Heart left ventricle (tissue), 16 donors: ENCODE results near the gene MRPL36. TPM values are rescaled to one million over a fixed set of nuclear protein-coding genes. Genes with fewer than 3 reads are reported as not detected.
A peak's percentile ranks its signal among the peaks of the same experiment; 100 is the strongest.

Experiments used
- ATAC-seq, 4 donors: fragments of 200-7000 bp; cut with Tn5 transposase; one replicate each; pipeline ENCODE4 v1.9.1; 2020 to 2022; ENCODE audit warnings: moderate library complexity in 4 of 4, mild to moderate bottlenecking in 3 of 4, moderate number of reproducible peaks in 1 of 4
- DNase-seq, 5 donors: peaks; one replicate each; pipeline ENCODE4 v3.0.0-alpha.2; 2020
- H3K27ac ChIP-seq, 12 donors: fragments of 200-600 bp; sonication (generic) in 4 of 12; one replicate each; pipeline versions ENCODE4 v1.5.0 to v1.8.0; 2016 to 2022; ENCODE audit warnings: mild to moderate bottlenecking in 2 of 12
- H3K27me3 ChIP-seq, 9 donors: fragments of 200-600 bp; sonication (generic) in 2 of 9; one replicate each; pipeline versions ENCODE4 v1.5.1 to v1.8.0; 2016 to 2022; ENCODE audit warnings: mild to moderate bottlenecking in 3 of 9
- H3K36me3 ChIP-seq, 9 donors: fragments of 200-600 bp; sonication (generic) in 2 of 9; one replicate each; pipeline versions ENCODE4 v1.5.0 to v1.8.0; 2018 to 2022; ENCODE audit warnings: mild to moderate bottlenecking in 2 of 9
- H3K4me1 ChIP-seq, 12 donors: fragments of 200-600 bp; sonication (generic) in 4 of 12; one replicate each; pipeline versions ENCODE4 v1.5.0 to v1.8.0; 2016 to 2022; ENCODE audit warnings: mild to moderate bottlenecking in 3 of 12
- H3K4me3 ChIP-seq, 12 donors: fragments of 200-600 bp; sonication (generic) in 4 of 12; one replicate each; pipeline versions ENCODE4 v1.5.0 to v1.8.0; 2017 to 2022; ENCODE audit warnings: mild to moderate bottlenecking in 9 of 12, moderate library complexity in 4 of 12
- H3K9me3 ChIP-seq, 12 donors: fragments of 200-600 bp; sonication (generic) in 4 of 12; one replicate each; pipeline versions ENCODE4 v1.5.0 to v1.8.0; 2016 to 2022; ENCODE audit warnings: mild to moderate bottlenecking in 1 of 12
- CTCF ChIP-seq, 12 donors: fragments of 200-600 bp; sonication (generic) in 4 of 12; IDR thresholded peaks; one replicate each; pipeline versions ENCODE4 v1.5.0 to v1.8.0; 2018 to 2022; ENCODE audit warnings: antibody characterized with exemption in 12 of 12, mild to moderate bottlenecking in 5 of 12
- POLR2A ChIP-seq, 2 donors: fragments of 450-650 bp; IDR thresholded peaks; one replicate each; pipeline ENCODE4 v1.6.1; 2017; ENCODE audit warnings: antibody characterized with exemption in 2 of 2, mild to moderate bottlenecking in 2 of 2, moderate library complexity in 2 of 2
- WGBS, 4 donors: extraction: QIAGEN DNeasy Blood & Tissue Kit in 2 of 4; methylation state at CpG; one replicate each; pipeline versions ENCODE4 v1.1.5 to v1.1.7; 2013 to 2018; 5-methylcytosine and 5-hydroxymethylcytosine counted together
- intact Hi-C, 10 donors: fragments of 100-400 bp; cut with DNase I; formaldehyde crosslinking; loops; one replicate each; pipeline versions ENCODE4 v1.11.1 to v1.14.2; 2022
- polyA plus RNA-seq, 2 donors: library from polyadenylated mRNA; stranded (reverse); fragments of 200-250 nt; gene quantifications; one replicate each; pipeline ENCODE4 v1.2.3, GENCODE V29; 2013
- total RNA-seq, 9 donors: library from RNA; depleted of rRNA in 2 of 9; stranded (reverse); fragments of >200 nt in 2 of 9; fragmentation: NEBNext Ultra II Directional in 3 of 9; extraction: Animal tissue kit (Norgen Biotek cat#: 25700) in 3 of 9; gene quantifications; one replicate each; pipeline versions ENCODE4 v1.1.0 to v1.2.4, GENCODE V29; 2016 to 2023
- donor health status: ischemic (EF 13 %, LVEDD 7.1; RV severe dilation, severe dysfunction).
- donor health status: healthy with polysubstance abuse.
- donor health status: DM: no; HTN: yes; CAD: no.
- donor health status: DM: no; HTN: no; CAD: no.
- donor health status: ischemic (EF 25% LVEDD 6.9; RV normal size, moderate dysfunction).
- donor health status: ischemic (EF 25% LVEDD 5.7; RV mildly dilated, moderate dysfunction).
- donor health status: healthy.
- donor health status: DM: yes; HTN: yes; CAD: no.
- donor health status: ischemic (EF 35%, LVEDD 5.7; RV mildly dilated, moderate dysfunction).
- donor health status: nonischemic (EF 11% LVEDD 7.7; RV severe dilation, severe dysfunction).
- donor health status: DM: yes; HTN: yes; CAD: no.
- donor health status: PGD.
- donor health status: ischemic (EF 29% LVEDD 5.4; RV normal size, mild dysfunction).
- donor health status: nonischemic (EF 23%, LVEDD 6.1; RV moderate dilation, normal function).

The MRPL36 gene
- total and polyA plus RNA-seq, 11 donors, result 45.6 to 107 (median 56.4) TPM

- Histone ChIP-seq H3K4me3 (no peak overlapping the region), H3K27me3 (no peaks in the 10 kb centered on the region), H3K9me3 (no peaks in the 10 kb centered on the region), H3K27ac (peak overlapping the region in 1 of 12 donors; percentile 36), H3K36me3 (peaks cover 0 to 14% (median 3%) of the 10 kb centered on the region in 9 donors), H3K4me1 (peaks cover 0 to 21% (median 0%) of the 10 kb centered on the region in 12 donors)
- WGBS, 4 donors, result 88 to 92% (median 90%) methylated on average over 11 of the region's 11 CpGs
- intact Hi-C loops, result no loop called here
- TF ChIP-seq CTCF (IDR thresholded peaks at IDR 0.05) (no peak), POLR2A (IDR thresholded peaks at IDR 0.05) (no peak)
- ATAC-seq, result no peak
- peak in 1 of 5 donors; percentile 11 for DNase-seq
Observed at GRCh38 chr5:1831257-1831656, 31.6 kb upstream of the MRPL36 start.

GRCh38 chr5:1830571-1831228, 31.1 kb upstream of the MRPL36 start:
- no peak overlapping the region for H3K4me3 ChIP-seq
- DNase-seq (no peak), ATAC-seq (no peak)
- H3K27ac ChIP-seq, result no peak overlapping the region
- peaks cover 0 to 21% (median 0%) of the 10 kb centered on the region in 12 donors for H3K4me1 ChIP-seq
- intact Hi-C loops, result no loop called here
- no peaks in the 10 kb centered on the region for H3K27me3 ChIP-seq
- 79 to 81% (median 80%) methylated on average over 17 of the region's 17 CpGs for WGBS, 4 donors
- H3K36me3 ChIP-seq, result peaks cover 0 to 14% (median 8%) of the 10 kb centered on the region in 9 donors
- TF ChIP-seq CTCF (IDR thresholded peaks at IDR 0.05), result no peak
- no peak for TF ChIP-seq POLR2A (IDR thresholded peaks at IDR 0.05)
- no peaks in the 10 kb centered on the region for H3K9me3 ChIP-seq

DNA sequence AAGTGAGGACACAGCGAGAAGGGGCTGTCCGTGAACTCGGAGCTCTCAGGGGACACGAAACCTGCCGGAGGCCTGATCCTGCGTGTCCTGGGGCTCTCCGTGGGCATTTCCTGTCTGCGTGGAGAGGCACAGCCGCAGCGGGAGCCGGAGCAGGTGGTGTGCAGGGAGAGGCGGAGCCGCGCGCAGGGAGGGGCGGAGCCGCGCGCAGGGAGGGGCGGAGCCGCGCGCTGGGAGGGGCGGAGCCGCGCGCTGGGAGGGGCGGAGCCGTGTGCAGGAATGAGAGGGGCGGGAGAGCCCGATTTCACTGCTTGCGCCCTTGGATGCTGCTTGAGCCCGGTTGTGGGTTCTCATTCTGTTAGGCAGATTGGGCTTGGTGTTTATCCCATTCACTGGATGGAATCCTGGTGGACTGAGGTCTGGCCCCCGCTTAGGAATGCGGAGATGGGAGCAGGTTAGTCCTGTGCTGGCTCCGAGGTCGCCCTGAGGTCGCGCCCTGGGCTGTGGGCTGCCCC, 28.3 kb upstream of the MRPL36 start:
- WGBS, 4 donors, result 46 to 74% (median 56%) methylated on average over 9 to 39 of the region's 39 CpGs
- H3K9me3 ChIP-seq, result no peaks in the 10 kb centered on the region
- ATAC-seq, result peak in 1 of 4 donors; percentile 13
- H3K27me3 ChIP-seq, result no peaks in the 10 kb centered on the region
- peaks cover 0 to 5% (median 0%) of the 10 kb centered on the region in 12 donors for H3K4me1 ChIP-seq
- peaks cover 0 to 35% (median 17%) of the 10 kb centered on the region in 9 donors for H3K36me3 ChIP-seq
- DNase-seq, result peak in 1 of 5 donors; percentile 17
- no peak overlapping the region for H3K4me3 ChIP-seq
- no peak overlapping the region for H3K27ac ChIP-seq
- TF ChIP-seq POLR2A (IDR thresholded peaks at IDR 0.05) (no peak), CTCF (IDR thresholded peaks at IDR 0.05) (no peak)
- intact Hi-C loops, result no loop called here

DNA sequence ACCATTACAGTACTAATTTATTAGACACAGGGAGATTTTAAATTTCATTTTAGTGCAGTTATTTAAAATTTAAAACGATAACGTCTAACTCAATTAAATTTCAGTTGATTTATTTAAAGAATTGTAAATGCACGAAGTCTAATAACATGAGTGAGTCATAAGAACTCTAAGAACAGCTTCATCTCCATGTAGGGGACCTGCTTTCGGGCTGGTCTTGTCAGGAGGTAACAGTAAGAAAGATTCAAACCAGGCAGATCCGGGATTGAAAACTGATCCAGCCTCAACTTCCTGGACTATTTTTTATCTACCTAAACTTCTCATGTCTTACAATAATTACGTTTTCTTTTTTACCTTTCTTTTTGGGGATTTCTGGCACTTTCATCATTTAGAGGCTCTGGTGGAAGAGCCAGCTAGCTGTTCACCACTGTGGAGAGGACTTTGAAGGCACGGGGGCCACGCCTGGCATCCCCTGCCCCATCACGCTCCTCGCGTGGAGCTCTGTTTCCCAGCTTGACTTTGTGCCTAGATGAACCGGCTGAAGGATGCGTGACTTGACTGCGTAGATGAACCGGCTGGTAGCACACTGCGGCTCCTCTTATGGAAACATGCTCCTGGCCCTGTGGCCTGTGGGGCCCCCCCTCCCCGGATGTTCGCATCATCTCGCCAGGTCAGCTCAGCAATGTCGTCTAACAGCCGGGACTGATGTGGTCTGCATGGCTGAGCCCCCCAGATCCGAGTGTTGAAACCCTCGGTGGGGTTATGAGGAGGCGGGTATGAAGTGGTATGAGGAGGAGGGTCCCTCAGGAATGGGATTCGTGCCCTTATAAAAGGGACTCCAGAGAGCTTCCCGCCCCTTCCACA, 27.6 kb upstream of the MRPL36 start:
- intact Hi-C loops, result no loop called here
- DNase-seq, result peak in 1 of 5 donors; percentile 20
- no peaks in the 10 kb centered on the region for H3K4me1 ChIP-seq
- TF ChIP-seq POLR2A (IDR thresholded peaks at IDR 0.05), result no peak
- no peak for TF ChIP-seq CTCF (IDR thresholded peaks at IDR 0.05)
- no peak for ATAC-seq
- H3K9me3 ChIP-seq, result no peaks in the 10 kb centered on the region
- no peak overlapping the region for H3K4me3 ChIP-seq
- H3K36me3 ChIP-seq, result peaks cover 0 to 42% (median 24%) of the 10 kb centered on the region in 9 donors
- no peak overlapping the region for H3K27ac ChIP-seq
- no peaks in the 10 kb centered on the region for H3K27me3 ChIP-seq
- 81 to 91% (median 91%) methylated on average over 20 to 26 of the region's 26 CpGs for WGBS, 4 donors
